ENCODE data around the gene CSNK1G2.
A peak's percentile ranks its signal among the peaks of the same experiment; 100 is the strongest.

Gene CSNK1G2

GRCh38 chr19:1920644-1921043 is 20.3 kb upstream of the CSNK1G2 start:
- no peak for DNase-seq

DNA sequence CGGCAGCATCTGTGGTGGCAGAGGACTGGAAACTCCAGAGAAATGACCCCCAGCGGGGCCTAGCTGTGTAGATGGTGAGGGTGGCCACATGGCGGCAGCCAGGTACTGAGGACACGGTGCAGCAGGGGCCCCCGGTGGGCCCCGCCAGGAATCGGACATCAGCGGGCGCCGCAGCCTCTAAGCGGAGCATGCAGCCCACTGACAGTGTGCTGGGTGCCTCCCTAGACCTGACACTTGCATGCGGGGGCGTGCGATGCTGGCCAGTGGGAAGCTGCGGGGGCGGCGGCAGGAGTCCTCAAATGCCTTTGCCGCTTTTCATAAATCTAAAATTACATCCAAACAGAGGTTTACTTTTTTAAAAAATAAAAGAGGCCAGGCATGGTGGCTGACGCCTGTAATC is 19.6 kb upstream of the CSNK1G2 start:
- DNase-seq, result no peak

DNA sequence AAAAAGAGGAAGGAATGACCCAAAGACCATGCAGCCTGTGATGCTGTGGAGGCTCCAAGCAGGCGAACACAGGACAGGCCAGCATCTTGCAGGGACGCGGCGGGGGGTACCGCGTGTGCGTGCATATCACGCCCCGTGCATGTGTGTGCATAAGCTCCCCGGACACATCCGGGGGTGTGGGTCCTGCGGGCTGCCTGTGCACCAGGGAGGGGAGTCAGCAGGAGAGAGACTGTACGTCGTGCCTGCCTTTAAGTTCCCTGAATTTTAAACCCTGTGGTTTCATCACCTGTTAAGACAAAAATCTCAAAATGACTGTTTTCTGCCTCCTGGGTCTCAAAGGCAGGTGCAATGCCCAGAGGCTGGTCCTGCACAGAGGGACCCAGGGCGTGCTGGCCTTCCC is 19.1 kb upstream of the CSNK1G2 start:
- no peak for DNase-seq

GRCh38 chr19:1922803-1923202 is 18.2 kb upstream of the CSNK1G2 start:
- no peak for DNase-seq

GRCh38 chr19:1923319-1923718 is 17.7 kb upstream of the CSNK1G2 start:
- no peak for DNase-seq

DNA sequence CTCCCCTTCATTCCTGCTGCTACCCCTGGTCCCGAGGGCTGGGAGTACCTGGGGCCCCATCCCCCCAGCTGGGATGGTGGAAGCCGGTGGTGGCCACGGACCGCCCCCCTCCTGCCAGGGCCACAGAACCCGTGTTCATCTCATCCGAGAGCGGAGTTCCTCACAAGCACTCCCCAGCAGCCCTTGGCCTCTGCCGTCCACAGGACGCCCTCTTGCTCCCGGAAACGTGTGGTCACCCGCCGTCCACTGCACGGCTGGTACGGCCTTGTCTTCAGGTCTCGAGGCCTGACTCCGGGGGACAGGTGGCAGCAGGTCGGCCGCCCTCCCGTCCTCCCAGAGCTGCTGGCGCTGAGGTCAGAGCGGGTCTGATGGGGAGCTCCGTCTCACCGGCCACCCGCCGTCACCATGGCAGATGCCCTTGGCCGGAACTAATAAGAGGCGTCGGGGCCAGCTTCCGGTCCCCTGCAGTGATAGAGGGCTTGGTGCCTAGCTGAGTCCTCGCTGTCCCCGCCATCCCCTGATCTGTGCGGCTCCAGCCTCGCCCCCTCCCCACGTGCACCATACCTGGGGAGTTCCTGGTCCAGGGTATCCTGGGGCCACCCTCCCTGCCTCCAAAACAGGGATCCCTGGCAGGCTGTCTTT is 16.5 kb upstream of the CSNK1G2 start:
- no peak for DNase-seq

- no peak for DNase-seq
Measured at GRCh38 chr19:1925544-1925943, 15.4 kb upstream of the CSNK1G2 start.

GRCh38 chr19:1929021-1929742 is 11.8 kb upstream of the CSNK1G2 start:
- peak; percentile 76 for DNase-seq

- DNase-seq, result no peak
Measured at GRCh38 chr19:1931445-1931844, 9.5 kb upstream of the CSNK1G2 start.

DNA sequence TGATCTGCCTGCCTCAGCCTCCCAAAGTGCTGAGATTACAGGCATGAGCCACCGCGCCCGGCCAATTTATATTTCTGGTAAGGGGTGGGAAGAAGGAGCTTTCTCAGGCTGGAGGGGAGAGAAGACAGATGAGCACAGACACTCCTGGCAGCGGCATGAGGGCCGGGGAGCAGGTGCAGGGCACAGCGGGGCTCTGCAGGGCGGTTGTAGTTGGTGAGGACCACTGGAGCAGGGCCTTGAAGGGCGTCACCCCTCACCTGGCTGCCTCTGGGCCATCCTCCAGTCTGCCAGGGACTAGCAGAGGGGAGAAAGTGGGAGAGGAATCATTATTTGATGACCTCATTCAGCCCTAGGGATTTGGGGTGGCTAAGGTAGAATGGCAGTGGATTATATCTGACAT is 8.6 kb upstream of the CSNK1G2 start:
- no peak for DNase-seq

DNA sequence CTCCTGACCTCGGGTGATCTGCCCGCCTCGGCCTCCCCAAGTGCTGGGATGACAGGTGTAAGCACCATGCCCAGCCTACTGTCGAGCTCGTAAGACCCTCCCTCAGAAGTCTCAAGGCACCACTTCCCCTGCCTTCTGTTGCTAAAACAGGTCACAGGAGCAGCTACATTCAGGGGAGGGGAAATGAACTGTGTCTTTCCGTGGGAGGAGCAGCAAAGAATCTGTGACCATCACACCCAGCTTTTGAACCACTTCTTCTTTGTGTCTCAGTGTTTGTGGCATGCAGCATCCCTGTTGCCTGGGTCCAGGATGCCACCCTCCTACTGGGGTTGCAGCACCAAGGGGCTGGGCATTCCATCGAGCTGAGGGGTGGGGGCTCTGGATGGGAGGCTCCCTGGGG is 7.7 kb upstream of the CSNK1G2 start:
- no peak for DNase-seq

GRCh38 chr19:1933942-1934341 is 7.0 kb upstream of the CSNK1G2 start:
- no peak for DNase-seq

DNA sequence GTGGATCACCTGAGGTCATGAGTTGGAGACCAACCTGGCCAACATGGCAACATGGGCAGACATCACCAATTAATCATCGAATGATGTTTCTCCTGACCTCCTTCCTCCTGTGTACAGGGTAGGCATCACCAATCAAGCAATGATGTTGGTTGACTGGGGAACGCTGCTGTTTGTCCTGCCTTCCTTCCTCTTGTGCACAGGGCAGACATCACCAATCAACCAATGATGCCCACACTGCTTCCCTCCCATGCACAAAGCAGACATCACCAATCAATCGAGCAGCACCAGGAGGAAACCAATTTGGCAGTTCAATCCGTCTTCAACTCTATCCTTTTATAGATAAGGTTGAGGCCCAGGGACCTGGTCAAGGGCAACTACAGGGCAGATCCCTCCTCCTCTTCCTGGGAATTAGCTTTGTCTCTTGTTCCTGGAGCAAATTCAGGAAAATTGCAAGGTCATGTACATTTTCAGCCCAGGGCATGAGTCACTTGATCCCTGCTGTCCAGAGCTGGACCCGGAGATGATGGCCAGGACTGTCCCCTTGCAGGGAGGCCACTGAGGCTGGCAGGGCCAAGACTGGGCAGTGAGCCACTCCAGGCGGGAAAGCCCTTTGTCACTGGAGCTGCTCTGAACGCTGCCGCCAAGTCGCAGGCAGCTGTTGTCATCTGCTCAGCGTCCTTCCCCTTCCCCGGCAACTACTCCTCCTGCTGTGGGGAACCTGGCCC is 5.3 kb upstream of the CSNK1G2 start:
- peak; percentile 58 for DNase-seq

- no peak for DNase-seq
Measured at GRCh38 chr19:1936430-1936829, 4.5 kb upstream of the CSNK1G2 start.

DNA sequence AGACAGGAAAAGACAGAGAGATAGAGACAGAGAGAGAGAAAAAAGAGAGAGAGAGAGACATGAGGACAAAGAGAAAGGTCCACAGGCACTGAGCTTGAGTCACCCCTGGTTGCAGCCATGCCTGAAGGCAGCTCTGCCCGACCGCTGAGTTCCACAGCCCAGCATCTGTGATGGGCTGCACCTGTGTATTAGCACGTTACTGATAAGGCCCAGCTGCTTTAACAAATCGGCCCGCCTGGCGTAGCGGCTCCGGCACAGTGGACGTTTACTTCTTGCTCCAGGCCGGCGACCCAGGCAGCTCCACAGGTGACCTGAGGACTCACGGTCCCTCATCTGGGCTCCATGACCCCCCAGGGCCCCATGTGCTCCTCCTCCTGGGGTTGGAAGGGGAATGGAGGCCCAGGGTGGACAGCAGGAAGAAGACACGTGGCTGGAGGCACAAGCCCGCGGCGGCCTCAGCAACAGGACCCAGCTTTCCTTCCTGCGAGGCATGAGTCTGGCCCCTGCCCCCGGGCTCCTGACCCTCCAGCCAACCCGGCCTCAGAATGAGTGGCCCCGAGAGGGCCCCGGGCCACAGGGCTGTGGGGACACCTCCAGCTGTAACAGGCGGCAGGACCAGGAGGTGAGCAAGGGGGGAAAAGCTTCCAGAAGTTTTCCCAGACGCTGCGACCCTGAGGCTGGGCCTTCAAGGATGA is 3.9 kb upstream of the CSNK1G2 start:
- DNase-seq, result no peak

DNA sequence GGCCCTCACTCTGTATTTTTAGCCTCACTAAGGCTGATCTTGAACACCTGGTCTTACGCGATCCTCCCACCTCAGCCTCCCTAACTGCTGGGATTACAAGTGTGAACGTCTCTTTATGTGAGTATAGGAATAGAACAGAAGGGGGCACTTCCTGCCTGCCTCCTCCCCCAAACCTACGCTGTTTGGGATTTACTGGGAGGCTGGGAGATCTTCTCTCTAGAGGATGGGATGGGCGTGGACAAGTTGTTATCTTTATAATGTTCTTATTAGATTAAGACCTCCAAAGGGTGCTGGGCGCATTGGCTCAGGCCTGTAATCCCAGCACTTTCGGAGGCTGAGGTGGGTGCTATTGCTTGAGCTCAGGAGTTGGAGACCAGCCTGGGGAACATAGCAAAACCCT is 2.9 kb upstream of the CSNK1G2 start:
- no peak for DNase-seq

GRCh38 chr19:1942078-1942933 is 1.3 kb downstream of the CSNK1G2 start:
- DNase-seq, result peak; percentile 63

- DNase-seq, result peak; percentile 7
Measured at GRCh38 chr19:1942934-1943555, 2.1 kb downstream of the CSNK1G2 start.

DNA sequence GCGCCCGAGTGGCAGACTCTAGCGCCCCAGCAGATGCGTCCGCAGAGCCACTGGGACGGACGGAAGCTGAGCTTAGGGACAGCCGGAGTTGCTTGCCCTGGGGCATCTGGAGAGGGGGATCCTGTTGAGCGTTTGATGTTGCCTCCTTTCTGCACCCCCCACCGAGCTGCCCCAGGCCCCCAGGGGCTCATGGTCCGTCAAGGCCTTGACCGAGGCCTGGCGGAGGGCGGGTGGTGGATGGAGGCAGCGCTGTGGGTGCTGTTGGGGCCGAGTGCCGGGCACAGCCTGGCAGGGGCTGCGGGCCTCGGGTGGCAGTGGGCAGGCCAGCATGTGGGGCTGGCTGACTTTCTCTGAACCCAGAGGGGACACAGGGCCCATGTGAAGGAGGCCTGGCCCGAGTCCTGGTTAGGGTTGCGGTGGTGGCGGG is 2.7 kb downstream of the CSNK1G2 start:
- DNase-seq, result no peak

GRCh38 chr19:1944088-1944915 is 3.3 kb downstream of the CSNK1G2 start:
- peak; percentile 14 for DNase-seq

Measured in hematopoietic multipotent progenitor cell treated with erythropoietin and hydrocortisone succinate and interleukin-3 and kit ligand, for 8 days (in vitro differentiated cells).